B cell (primary cell): Measurements from ENCODE around the gene NTHL1. TPM values are rescaled to one million over a fixed set of nuclear protein-coding genes. Genes with fewer than 3 reads are reported as not detected.

Source experiments
- ATAC-seq: fragments of 200-7000 bp; cut with Tn5 transposase; one replicate; pipeline ENCODE4 v1.10.0; 2021; ENCODE audit warnings: low read depth, mild to moderate bottlenecking, moderate number of reproducible peaks, moderate library complexity
- CTCF ChIA-PET: fragments of 350-600 bp; sonication (Branson Sonifier 250); formaldehyde crosslinking; loops from one replicate; lab custom pipeline; 2021; ENCODE audit warnings: antibody characterized with exemption, inconsistent platforms; lab: Charles Lee
- POLR2A ChIA-PET: fragments of 350-600 bp; sonication (Branson Sonifier 250); formaldehyde crosslinking; loops from one replicate; lab custom pipeline; 2021; ENCODE audit warnings: antibody characterized with exemption; lab: Charles Lee
- DNase-seq: peaks from one replicate; pipeline ENCODE4 v3.0.0; 2013
- H2AFZ ChIP-seq: 2 replicates; pipeline ENCODE4 v1.6.1; 2012; ENCODE audit warnings: mild to moderate bottlenecking, low read depth, low read length; ENCODE audit not compliant: insufficient read depth, poor library complexity, severe bottlenecking
- H3K27ac ChIP-seq, 2 donors: 1 replicate in 1 of 2; 2 replicates in 1 of 2; pipeline ENCODE4 v1.5.1; 2012 to 2013; ENCODE audit warnings: low read length in 2 of 2, mild to moderate bottlenecking in 2 of 2, moderate library complexity in 1 of 2
- H3K27me3 ChIP-seq, 4 experiments: fragments of 200-600 bp in 1 of 4; sonication (generic) in 1 of 4; replicated peaks in 1 of 4; 1 replicate in 2 of 4; 2 replicates in 2 of 4; pipeline versions ENCODE4 v1.6.1 to v1.7.0; 2013 to 2016; ENCODE audit warnings: low read length in 3 of 4, mild to moderate bottlenecking in 2 of 4, mixed read lengths in 1 of 4, moderate library complexity in 1 of 4; ENCODE audit not compliant: insufficient read depth in 4 of 4, control insufficient read depth in 3 of 4; ENCODE audit errors: control extremely low read depth in 1 of 4
- H3K36me3 ChIP-seq, 2 experiments: replicated peaks in 1 of 2; 1 replicate in 1 of 2; 2 replicates in 1 of 2; pipeline versions ENCODE4 v1.6.1 to v1.7.1; 2013; ENCODE audit warnings: low read length in 1 of 2; ENCODE audit not compliant: insufficient read depth in 2 of 2, control insufficient read depth in 1 of 2; ENCODE audit errors: control extremely low read depth in 1 of 2, extremely low read depth in 1 of 2
- H3K4me1 ChIP-seq, 2 donors: fragments of 200-600 bp in 1 of 2; sonication (generic) in 1 of 2; 1 replicate in 1 of 2; 2 replicates in 1 of 2; pipeline versions ENCODE4 v1.5.1 to v1.6.1; 2013 to 2017; ENCODE audit warnings: low read length in 2 of 2; ENCODE audit not compliant: control insufficient read depth in 2 of 2, insufficient read depth in 2 of 2
- H3K4me2 ChIP-seq: replicated peaks from 2 replicates; pipeline ENCODE3; 2012; ENCODE audit warnings: mild to moderate bottlenecking, low read depth, low read length; ENCODE audit not compliant: poor library complexity, severe bottlenecking
- H3K4me3 ChIP-seq, 5 experiments: fragments of 200-600 bp in 1 of 5; sonication (generic) in 1 of 5; 1 replicate in 3 of 5; 2 replicates in 2 of 5; pipeline versions ENCODE4 v1.5.1 to v1.7.0; 2011 to 2016; ENCODE audit warnings: low read length in 4 of 5, mild to moderate bottlenecking in 4 of 5, low read depth in 2 of 5, control low read depth in 1 of 5, moderate library complexity in 1 of 5; ENCODE audit not compliant: insufficient read depth in 1 of 5; ENCODE audit errors: control extremely low read depth in 1 of 5, extremely low read depth in 1 of 5
- H3K79me2 ChIP-seq: fragments of 200-600 bp; sonication (generic); one replicate; pipeline ENCODE4 v1.6.0; 2016; ENCODE audit warnings: low read length; ENCODE audit not compliant: control insufficient read depth, insufficient read depth
- H3K9ac ChIP-seq: fragments of 200-600 bp; sonication (generic); 2 replicates; pipeline ENCODE4 v1.6.1; 2017; ENCODE audit warnings: mild to moderate bottlenecking, low read length, moderate library complexity
- H3K9me3 ChIP-seq, 3 donors: one replicate each; pipeline versions ENCODE4 v1.6.1 to v1.7.1; 2013; ENCODE audit warnings: low read length in 2 of 3; ENCODE audit not compliant: control insufficient read depth in 2 of 3, insufficient read depth in 1 of 3; ENCODE audit errors: control extremely low read depth in 1 of 3
- H4K20me1 ChIP-seq: 2 replicates; pipeline ENCODE4 v1.6.0; 2012; ENCODE audit warnings: mild to moderate bottlenecking, low read length; ENCODE audit not compliant: insufficient read depth, control insufficient read depth, poor library complexity, severe bottlenecking
- H3K27ac Mint-ChIP-seq: one replicate; pipeline ENCODE4 v1.8.0; 2021; ENCODE audit warnings: mixed read lengths
- H3K27me3 Mint-ChIP-seq: one replicate; pipeline ENCODE4 v1.8.0; 2021; ENCODE audit warnings: mixed read lengths
- H3K4me1 Mint-ChIP-seq: one replicate; pipeline ENCODE4 v1.8.0; 2021; ENCODE audit warnings: mixed read lengths
- H3K4me3 Mint-ChIP-seq: one replicate; pipeline ENCODE4 v1.8.0; 2021; ENCODE audit warnings: mixed read lengths
- H3K9me3 Mint-ChIP-seq: one replicate; pipeline ENCODE4 v1.8.0; 2022; ENCODE audit warnings: mixed read lengths; ENCODE audit not compliant: insufficient read depth
- CTCF ChIP-seq: fragments of 200-600 bp; IDR thresholded peaks from one replicate; pipeline ENCODE4 v1.8.0; 2022; ENCODE audit warnings: antibody characterized with exemption, mild to moderate bottlenecking
- EZH2 ChIP-seq: IDR thresholded peaks from 2 replicates; pipeline ENCODE4 v1.6.1; 2012; ENCODE audit warnings: borderline replicate concordance, low read depth, mild to moderate bottlenecking, moderate library complexity, low read length; ENCODE audit not compliant: insufficient read depth, poor library complexity, severe bottlenecking
- WGBS: methylation state at CpG from one replicate; pipeline ENCODE4 v1.1.5; 2013; ENCODE audit warnings: missing lambda C conversion rate; ENCODE audit not compliant: insufficient coverage; 5-methylcytosine and 5-hydroxymethylcytosine counted together
- intact Hi-C: fragments of 100-400 bp; cut with micrococcal nuclease; formaldehyde crosslinking; loops from one replicate; pipeline ENCODE4 v1.10.0; 2022
- polyA plus RNA-seq: library from polyadenylated mRNA; depleted of rRNA; stranded (reverse); fragments of >200 nt; gene quantifications from 2 replicates; pipeline ENCODE4 v1.2.3, GENCODE V29; 2012
- total RNA-seq, 2 donors: library from RNA; stranded (reverse); fragments of 120-200 nt in 1 of 2; gene quantifications; 1 replicate in 1 of 2; 2 replicates in 1 of 2; pipeline versions ENCODE4 v1.2.3 to v1.2.4, GENCODE V29; 2013 to 2022

Gene NTHL1
- total and polyA plus RNA-seq, 2 donors (not counting 1 experiment from before 2014, with no cell fraction given), result 17.5 to 27.6 TPM

GRCh38 chr16:2019921-2020831 lies 27.5 kb downstream of the NTHL1 start:
- Histone ChIP-seq H3K27me3 (peaks cover 0 to 47% (median 16%) of the 10 kb centered on the region in 4 experiments), H3K4me3 (no peak overlapping the region), H2AFZ (peak overlapping the region; percentile 42), H4K20me1 (no peaks in the 10 kb centered on the region), H3K4me2 (peak overlapping the region; percentile 67), H3K79me2 (no peaks in the 10 kb centered on the region), H3K9ac (no peak overlapping the region), H3K27ac (no peak overlapping the region), H3K9me3 (no peaks in the 10 kb centered on the region), H3K36me3 (no peaks in the 10 kb centered on the region), H3K4me1 (peaks cover 23 to 29% of the 10 kb centered on the region in 2 donors)
- ATAC-seq (no peak), DNase-seq (peak; percentile 33)
- Mint-ChIP-seq H3K4me1 (peaks cover 15% of the 10 kb centered on the region), H3K27me3 (peaks cover 21% of the 10 kb centered on the region), H3K9me3 (no peaks in the 10 kb centered on the region), H3K27ac (no peak overlapping the region), H3K4me3 (peak overlapping the region; percentile 37)
- WGBS, result 4% methylated on average over 96 of the region's 96 CpGs
- ChIA-PET CTCF (interaction anchor here (0.9 to 2.8 kb wide), 4 partner anchors 16 to 135 kb away, joined by 3 to 14 read pairs (median 7); partner anchors contain the start of genes PKD1 and TRAF7), POLR2A (interaction anchor here (0.7 to 1.3 kb wide), 4 partner anchors 55 to 129 kb away, joined by 3 to 12 read pairs (median 7); no protein-coding TSS in a partner anchor)
- intact Hi-C loops, result loop anchor here (10.0 kb wide), 2 partner anchors 235 to 485 kb away; partner anchors contain the start of gene ECI1
- TF ChIP-seq EZH2 (no peak), CTCF (no peak)

GRCh38 chr16:2019518-2019920 lies 28.1 kb downstream of the NTHL1 start, which contains the start of gene NPW:
TSS of gene NPW (plus strand) at chr16:2019785.
- Histone ChIP-seq H3K4me3 (no peak within 1 kb of the TSS), H2AFZ (peak within 1 kb of the TSS; percentile 42), H3K27ac (no peak within 1 kb of the TSS), H3K36me3 (no peaks in the 10 kb centered on the region), H3K9ac (no peak within 1 kb of the TSS), H3K79me2 (no peaks in the 10 kb centered on the region), H3K4me2 (peak within 1 kb of the TSS; percentile 67), H3K27me3 (peaks cover 0 to 43% (median 14%) of the 10 kb centered on the region in 4 experiments), H3K9me3 (no peaks in the 10 kb centered on the region), H4K20me1 (no peaks in the 10 kb centered on the region), H3K4me1 (peaks cover 23 to 29% of the 10 kb centered on the region in 2 donors)
- intact Hi-C loops, result no loop called here
- 2% methylated on average over 33 of the region's 33 CpGs for WGBS
- Mint-ChIP-seq H3K4me3 (peak within 1 kb of the TSS; percentile 37), H3K27me3 (peaks cover 21% of the 10 kb centered on the region), H3K27ac (no peak within 1 kb of the TSS), H3K4me1 (peaks cover 15% of the 10 kb centered on the region), H3K9me3 (no peaks in the 10 kb centered on the region)
- ATAC-seq (no peak), DNase-seq (peak; percentile 58)
- ChIA-PET POLR2A (interaction anchor here (1.0 to 1.3 kb wide), 2 partner anchors 121 to 130 kb away, joined by 3 to 4 read pairs; no protein-coding TSS in a partner anchor), CTCF (interaction anchor here (2.2 kb wide), 1 partner anchor 121 kb away, joined by 14 read pairs; no protein-coding TSS in a partner anchor)
- TF ChIP-seq CTCF, result no peak
